Colonic mucosa (tissue), 4 donors: Measurements from ENCODE around the gene RCBTB2. TPM values are rescaled to one million over a fixed set of nuclear protein-coding genes. Genes with fewer than 3 reads are reported as not detected.
A peak's percentile ranks its signal among the peaks of the same experiment; 100 is the strongest.

Source experiments
- DNase-seq: peaks from one replicate; pipeline ENCODE4 v3.0.0-alpha.2; 2020
- H3K27ac ChIP-seq: fragments of 200-600 bp; one replicate; pipeline ENCODE4 v1.8.0; 2021
- H3K27me3 ChIP-seq: fragments of 200-600 bp; one replicate; pipeline ENCODE4 v1.8.0; 2021
- H3K36me3 ChIP-seq: fragments of 200-600 bp; one replicate; pipeline ENCODE4 v1.8.0; 2021
- H3K4me1 ChIP-seq: fragments of 200-600 bp; one replicate; pipeline ENCODE4 v1.8.0; 2021; ENCODE audit warnings: mild to moderate bottlenecking
- H3K4me3 ChIP-seq: fragments of 200-600 bp; one replicate; pipeline ENCODE4 v1.8.0; 2021
- H3K9ac ChIP-seq, 2 donors: one replicate each; pipeline ENCODE4 v1.7.0; 2013; ENCODE audit warnings: control low read depth in 2 of 2, low read depth in 2 of 2, low read length in 2 of 2
- H3K9me3 ChIP-seq: fragments of 200-600 bp; one replicate; pipeline ENCODE4 v1.8.0; 2021
- intact Hi-C: fragments of 100-400 bp; cut with DNase I; formaldehyde crosslinking; loops from one replicate; pipeline ENCODE4 v1.14.1; 2022
- total RNA-seq, 2 donors: library from RNA; stranded (reverse); fragmentation: NEBNext Ultra II Directional in 1 of 2; extraction: Animal tissue kit (Norgen Biotek cat#: 25700) in 1 of 2; gene quantifications; one replicate each; pipeline ENCODE4 v1.2.1, GENCODE V29; 2021
- TF ChIP-seq, protein P1 (sequence below): fragments of 200-600 bp; IDR thresholded peaks from one replicate; pipeline ENCODE4 v1.8.0; 2022; ENCODE audit warnings: antibody characterized with exemption, mild to moderate bottlenecking
- donor health status: healthy.
- donor health status: DM: no; HTN: no; CAD: no.
- donor health status: DM: no; HTN: no; CAD: no.

The RCBTB2 gene
- total RNA-seq, 2 donors from 2014 or later, result 3.3 to 5.5 TPM

DNA sequence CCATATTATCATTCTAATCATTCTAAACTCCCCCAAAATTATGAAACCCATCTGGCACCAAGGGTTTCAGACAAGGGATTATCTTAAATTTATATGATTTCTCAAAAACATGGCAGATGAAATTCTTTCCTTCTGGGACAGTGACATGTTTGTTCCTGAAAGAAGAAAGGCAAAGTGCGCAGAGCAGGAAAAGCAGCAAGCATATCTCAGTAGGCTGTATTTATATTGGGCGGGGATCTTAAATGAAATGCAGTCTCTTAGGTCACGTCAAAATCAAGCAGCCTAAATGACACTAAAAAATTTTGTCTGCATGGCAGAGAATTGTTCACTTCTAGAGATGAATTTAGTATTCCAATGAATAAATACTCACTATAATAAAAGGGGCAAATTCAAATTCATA, 49.3 kb downstream of the RCBTB2 start:
- H3K27ac ChIP-seq, result no peak overlapping the region
- no peaks in the 10 kb centered on the region for H3K9me3 ChIP-seq
- TF ChIP-seq, protein P1, sequence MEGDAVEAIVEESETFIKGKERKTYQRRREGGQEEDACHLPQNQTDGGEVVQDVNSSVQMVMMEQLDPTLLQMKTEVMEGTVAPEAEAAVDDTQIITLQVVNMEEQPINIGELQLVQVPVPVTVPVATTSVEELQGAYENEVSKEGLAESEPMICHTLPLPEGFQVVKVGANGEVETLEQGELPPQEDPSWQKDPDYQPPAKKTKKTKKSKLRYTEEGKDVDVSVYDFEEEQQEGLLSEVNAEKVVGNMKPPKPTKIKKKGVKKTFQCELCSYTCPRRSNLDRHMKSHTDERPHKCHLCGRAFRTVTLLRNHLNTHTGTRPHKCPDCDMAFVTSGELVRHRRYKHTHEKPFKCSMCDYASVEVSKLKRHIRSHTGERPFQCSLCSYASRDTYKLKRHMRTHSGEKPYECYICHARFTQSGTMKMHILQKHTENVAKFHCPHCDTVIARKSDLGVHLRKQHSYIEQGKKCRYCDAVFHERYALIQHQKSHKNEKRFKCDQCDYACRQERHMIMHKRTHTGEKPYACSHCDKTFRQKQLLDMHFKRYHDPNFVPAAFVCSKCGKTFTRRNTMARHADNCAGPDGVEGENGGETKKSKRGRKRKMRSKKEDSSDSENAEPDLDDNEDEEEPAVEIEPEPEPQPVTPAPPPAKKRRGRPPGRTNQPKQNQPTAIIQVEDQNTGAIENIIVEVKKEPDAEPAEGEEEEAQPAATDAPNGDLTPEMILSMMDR, result no peak
- H3K4me3 ChIP-seq, result no peak overlapping the region
- no peak for DNase-seq
- no peaks in the 10 kb centered on the region for H3K4me1 ChIP-seq
- no peaks in the 10 kb centered on the region for H3K27me3 ChIP-seq
- intact Hi-C loops, result no loop called here
- no peaks in the 10 kb centered on the region for H3K36me3 ChIP-seq
- H3K9ac ChIP-seq, result no peak overlapping the region

DNA sequence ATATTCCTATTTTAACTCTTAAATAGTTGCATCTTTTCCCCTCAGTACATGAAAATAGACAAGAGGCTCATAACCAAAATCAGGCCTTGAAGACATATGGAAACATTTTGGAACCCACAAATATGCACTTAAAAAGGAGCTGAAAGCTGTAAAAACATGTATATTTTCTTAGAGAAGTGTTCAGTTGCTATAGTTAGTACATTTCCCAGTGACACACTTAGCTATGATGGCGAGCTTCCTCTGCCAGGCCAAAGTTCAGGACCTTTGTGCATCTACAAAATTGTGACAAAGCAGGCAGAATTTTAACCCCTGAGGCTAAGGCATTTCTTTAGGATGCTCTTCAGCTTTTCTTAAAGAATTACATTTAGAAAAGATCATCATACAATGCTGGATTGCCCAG, 54.5 kb downstream of the RCBTB2 start:
- TF ChIP-seq, protein P1, result no peak
- Histone ChIP-seq H3K9ac (no peak overlapping the region), H3K4me3 (no peak overlapping the region), H3K27ac (no peak overlapping the region), H3K27me3 (no peaks in the 10 kb centered on the region), H3K9me3 (no peaks in the 10 kb centered on the region), H3K36me3 (no peaks in the 10 kb centered on the region), H3K4me1 (no peaks in the 10 kb centered on the region)
- no peak for DNase-seq
- intact Hi-C loops, result no loop called here

DNA sequence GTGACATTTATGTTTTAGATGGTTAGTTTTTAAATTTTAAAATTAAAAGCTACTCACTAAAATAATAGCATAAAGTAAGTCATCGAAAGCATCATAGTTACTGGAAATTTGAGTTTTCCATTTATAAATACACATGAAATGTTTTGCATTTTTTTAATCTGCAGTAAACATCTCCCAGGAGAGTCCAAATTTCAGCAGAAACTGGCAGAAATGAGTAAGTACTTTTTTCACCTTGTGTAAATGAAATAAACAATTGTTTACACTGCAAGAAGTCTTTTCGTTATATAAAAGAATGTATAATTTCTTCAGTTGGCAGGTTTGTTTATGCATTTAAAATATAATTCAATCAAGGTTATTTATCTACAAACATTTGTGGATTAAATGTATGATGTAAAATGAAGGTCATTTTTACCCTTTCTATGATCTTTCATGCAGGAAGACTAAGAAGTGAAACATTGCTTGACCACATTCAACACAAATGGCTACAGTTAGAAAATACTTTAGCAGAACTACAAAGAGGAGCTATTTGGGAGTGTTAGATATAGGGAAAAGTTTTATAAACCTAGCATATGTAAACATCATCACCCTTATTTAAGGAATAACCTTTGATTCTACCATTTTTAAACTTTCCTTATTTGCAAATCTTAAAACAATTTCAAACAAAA, 55.6 kb downstream of the RCBTB2 start:
- H3K27ac ChIP-seq, result peak overlapping the region; percentile 23

DNA sequence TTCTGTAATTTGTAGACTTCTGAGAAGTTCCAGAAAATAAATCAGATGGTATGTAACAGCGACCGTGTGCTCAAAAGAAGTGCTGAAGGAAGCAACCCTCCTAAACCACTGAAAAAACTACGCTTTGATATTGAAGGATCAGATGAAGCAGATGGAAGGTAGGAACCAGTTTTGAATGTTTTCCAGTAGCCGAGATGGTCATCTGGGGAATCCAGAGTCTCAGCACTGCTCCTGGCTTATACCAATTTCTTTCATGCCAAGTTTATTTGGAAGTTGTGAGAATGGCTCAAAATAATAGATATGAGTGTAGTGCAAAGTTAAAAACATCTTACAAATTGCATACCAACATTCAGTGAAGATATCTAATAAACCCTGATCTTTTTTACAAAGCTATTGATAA, 56.2 kb downstream of the RCBTB2 start:
- intact Hi-C loops, result no loop called here
- Histone ChIP-seq H3K9ac (no peak overlapping the region), H3K4me1 (no peaks in the 10 kb centered on the region), H3K4me3 (no peak overlapping the region), H3K27ac (peak overlapping the region; percentile 23), H3K9me3 (no peaks in the 10 kb centered on the region), H3K27me3 (no peaks in the 10 kb centered on the region), H3K36me3 (no peaks in the 10 kb centered on the region)
- DNase-seq, result no peak
- TF ChIP-seq, protein P1, result no peak

More for the DNA sequence above, 55.6 kb downstream of the RCBTB2 start:
- intact Hi-C loops, result no loop called here
- TF ChIP-seq, protein P1, result no peak
- Histone ChIP-seq H3K4me3 (no peak overlapping the region), H3K36me3 (no peaks in the 10 kb centered on the region), H3K9me3 (no peaks in the 10 kb centered on the region), H3K27me3 (no peaks in the 10 kb centered on the region), H3K4me1 (no peaks in the 10 kb centered on the region), H3K9ac (no peak overlapping the region)
- DNase-seq, result no peak

DNA sequence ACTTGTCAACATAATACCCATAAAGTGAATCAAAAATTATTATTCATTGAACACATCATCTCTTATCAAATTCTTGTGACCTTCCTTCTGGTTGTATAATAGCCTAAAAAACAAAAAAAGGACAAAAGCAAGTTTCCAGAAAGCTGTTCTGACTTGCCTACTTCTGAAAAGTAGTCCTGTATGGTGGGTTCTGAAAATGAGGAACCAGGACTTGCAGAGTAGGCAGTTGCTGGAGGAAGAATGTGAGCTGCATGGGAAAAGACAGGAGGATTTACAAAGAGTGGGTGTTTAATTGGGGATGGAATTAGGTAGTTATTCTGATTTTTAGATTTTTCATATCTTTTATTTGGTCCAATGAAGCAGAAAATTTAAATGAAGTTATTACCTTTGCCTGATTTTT, 56.7 kb downstream of the RCBTB2 start:
- no peaks in the 10 kb centered on the region for H3K4me1 ChIP-seq
- TF ChIP-seq, protein P1, result no peak
- no peak overlapping the region for H3K9ac ChIP-seq
- no peaks in the 10 kb centered on the region for H3K27me3 ChIP-seq
- DNase-seq, result no peak
- no peaks in the 10 kb centered on the region for H3K9me3 ChIP-seq
- no peak overlapping the region for H3K27ac ChIP-seq
- intact Hi-C loops, result no loop called here
- no peaks in the 10 kb centered on the region for H3K36me3 ChIP-seq
- H3K4me3 ChIP-seq, result no peak overlapping the region
